A549 (cell line): Measurements from ENCODE around the gene POLE.

Source experiments
- CEBPB ChIP-seq, 2 experiments: fragments of >200 bp in 1 of 2; sonication (Bioruptor Twin) in 1 of 2; formaldehyde crosslinking in 1 of 2; IDR thresholded peaks; 2 replicates each; pipeline ENCODE4 v1.6.1; 2012 to 2016
- CHD2 ChIP-seq: fragments of 150-350 bp; IDR thresholded peaks from 2 replicates; pipeline ENCODE4 v1.6.1; 2014; ENCODE audit warnings: low read length; ENCODE audit not compliant: partially characterized antibody
- EP300 ChIP-seq, 2 experiments: fragments of >200 bp; sonication (Bioruptor Twin); formaldehyde crosslinking; IDR thresholded peaks; 2 replicates in 1 of 2; 3 replicates in 1 of 2; pipeline ENCODE4 v1.6.1; 2016 to 2017
- FOSL2 ChIP-seq, 2 experiments: fragments of 450-650 bp in 1 of 2; fragments of >200 bp in 1 of 2; sonication (Bioruptor Twin) in 1 of 2; formaldehyde crosslinking; IDR thresholded peaks; 2 replicates each; pipeline versions ENCODE4 v1.5.0 to v1.6.1; 2016 to 2020; ENCODE audit warnings: mild to moderate bottlenecking in 1 of 2, moderate library complexity in 1 of 2
- HDAC2 ChIP-seq: fragments of 200-600 bp; sonication (generic); IDR thresholded peaks from 2 replicates; pipeline ENCODE4 v1.6.1; 2016
- MAZ ChIP-seq: fragments of 150-350 bp; IDR thresholded peaks from 2 replicates; pipeline ENCODE4 v1.6.1; 2014; ENCODE audit warnings: antibody characterized with exemption, low read depth, low read length, borderline replicate concordance
- NR3C1 ChIP-seq: fragments of >200 bp; sonication (Bioruptor Twin); formaldehyde crosslinking; IDR thresholded peaks from 3 replicates; pipeline ENCODE4 v1.6.1; 2017
- PHF8 ChIP-seq: fragments of 200-600 bp; sonication (generic); IDR thresholded peaks from 2 replicates; pipeline ENCODE4 v1.6.1; 2016; ENCODE audit warnings: low read depth, mild to moderate bottlenecking, antibody characterized with exemption, moderate library complexity, borderline replicate concordance
- POLR2A ChIP-seq: IDR thresholded peaks from 2 replicates; pipeline ENCODE4 v1.6.1; 2012; ENCODE audit warnings: mild to moderate bottlenecking, low read length
- RARB ChIP-seq: fragments of 250-450 bp; sonication (Bioruptor Pico); IDR thresholded peaks from 2 replicates; pipeline ENCODE4 v1.8.0; 2021; ENCODE audit warnings: mild to moderate bottlenecking, moderate library complexity
- RNF2 ChIP-seq: fragments of 200-600 bp; sonication (generic); IDR thresholded peaks from 2 replicates; pipeline ENCODE4 v1.6.1; 2016; ENCODE audit warnings: low read depth, mild to moderate bottlenecking, antibody characterized with exemption, moderate library complexity, borderline replicate concordance
- TF ChIP-seq, protein P1 (sequence below): fragments of >200 bp; sonication (Bioruptor Twin); formaldehyde crosslinking; IDR thresholded peaks from 3 replicates; pipeline ENCODE4 v1.5.1; 2016
- TF ChIP-seq, protein P2 (sequence below): fragments of 250-450 bp; sonication (Bioruptor Pico); IDR thresholded peaks from 2 replicates; pipeline ENCODE4 v1.5.0; 2021; ENCODE audit warnings: mild to moderate bottlenecking, moderate library complexity, borderline replicate concordance

DNA sequence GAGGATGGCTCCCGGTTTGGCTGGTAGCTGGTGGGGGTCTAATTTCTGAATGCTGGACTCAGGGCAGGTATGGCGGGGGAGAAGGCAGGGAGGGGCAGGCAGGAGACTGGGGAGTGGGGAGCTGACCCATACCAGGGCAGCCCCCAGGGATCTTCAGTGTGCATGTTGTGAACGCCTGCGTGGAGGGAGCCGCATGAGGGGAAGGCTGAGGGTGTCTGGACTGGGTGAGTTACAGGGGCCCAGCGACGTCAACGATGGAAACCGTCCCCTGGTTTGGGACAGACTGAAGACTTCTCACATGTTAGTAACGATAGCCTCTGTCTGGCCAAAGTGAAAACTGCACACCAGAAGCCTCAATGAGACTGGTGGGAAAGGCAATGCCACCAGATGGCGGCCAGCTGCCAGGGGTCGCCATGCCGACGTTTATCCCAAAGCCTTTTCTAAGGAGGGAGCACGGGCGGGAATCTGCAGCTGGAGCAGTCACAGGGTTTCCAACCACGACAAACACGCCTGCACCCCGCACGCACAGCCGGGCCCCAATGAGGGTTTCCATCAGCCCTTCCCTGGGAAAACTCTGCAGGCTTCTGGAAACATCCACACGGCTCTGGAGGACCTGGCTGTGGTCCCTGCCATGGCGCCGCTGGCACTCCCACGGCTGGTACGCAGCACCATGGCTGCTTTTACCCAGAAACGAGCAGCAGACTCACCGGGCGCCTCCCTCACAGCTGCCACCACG lies 37.5 kb upstream of the POLE start:
- TF ChIP-seq, protein P1, sequence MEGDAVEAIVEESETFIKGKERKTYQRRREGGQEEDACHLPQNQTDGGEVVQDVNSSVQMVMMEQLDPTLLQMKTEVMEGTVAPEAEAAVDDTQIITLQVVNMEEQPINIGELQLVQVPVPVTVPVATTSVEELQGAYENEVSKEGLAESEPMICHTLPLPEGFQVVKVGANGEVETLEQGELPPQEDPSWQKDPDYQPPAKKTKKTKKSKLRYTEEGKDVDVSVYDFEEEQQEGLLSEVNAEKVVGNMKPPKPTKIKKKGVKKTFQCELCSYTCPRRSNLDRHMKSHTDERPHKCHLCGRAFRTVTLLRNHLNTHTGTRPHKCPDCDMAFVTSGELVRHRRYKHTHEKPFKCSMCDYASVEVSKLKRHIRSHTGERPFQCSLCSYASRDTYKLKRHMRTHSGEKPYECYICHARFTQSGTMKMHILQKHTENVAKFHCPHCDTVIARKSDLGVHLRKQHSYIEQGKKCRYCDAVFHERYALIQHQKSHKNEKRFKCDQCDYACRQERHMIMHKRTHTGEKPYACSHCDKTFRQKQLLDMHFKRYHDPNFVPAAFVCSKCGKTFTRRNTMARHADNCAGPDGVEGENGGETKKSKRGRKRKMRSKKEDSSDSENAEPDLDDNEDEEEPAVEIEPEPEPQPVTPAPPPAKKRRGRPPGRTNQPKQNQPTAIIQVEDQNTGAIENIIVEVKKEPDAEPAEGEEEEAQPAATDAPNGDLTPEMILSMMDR = no peak
- TF ChIP-seq CEBPB (IDR thresholded peaks at IDR 0.05) (no peak), PHF8 (no peak), CHD2 (no peak), RNF2 (no peak), POLR2A (no peak), EP300 (IDR thresholded peaks at IDR 0.05) (no peak), MAZ (no peak), FOSL2 (IDR thresholded peaks at IDR 0.05) (no peak), FOSL2 (CRISPR knock-in tag; IDR thresholded peaks at IDR 0.05) (no peak), NR3C1 (no peak), HDAC2 (no peak), RARB (no peak)
- TF ChIP-seq, protein P2, sequence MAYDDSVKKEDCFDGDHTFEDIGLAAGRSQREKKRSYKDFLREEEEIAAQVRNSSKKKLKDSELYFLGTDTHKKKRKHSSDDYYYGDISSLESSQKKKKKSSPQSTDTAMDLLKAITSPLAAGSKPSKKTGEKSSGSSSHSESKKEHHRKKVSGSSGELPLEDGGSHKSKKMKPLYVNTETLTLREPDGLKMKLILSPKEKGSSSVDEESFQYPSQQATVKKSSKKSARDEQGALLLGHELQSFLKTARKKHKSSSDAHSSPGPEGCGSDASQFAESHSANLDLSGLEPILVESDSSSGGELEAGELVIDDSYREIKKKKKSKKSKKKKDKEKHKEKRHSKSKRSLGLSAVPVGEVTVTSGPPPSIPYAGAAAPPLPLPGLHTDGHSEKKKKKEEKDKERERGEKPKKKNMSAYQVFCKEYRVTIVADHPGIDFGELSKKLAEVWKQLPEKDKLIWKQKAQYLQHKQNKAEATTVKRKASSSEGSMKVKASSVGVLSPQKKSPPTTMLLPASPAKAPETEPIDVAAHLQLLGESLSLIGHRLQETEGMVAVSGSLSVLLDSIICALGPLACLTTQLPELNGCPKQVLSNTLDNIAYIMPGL = no peak
